A549 (cell line): ENCODE results near the gene KIF26A. TPM values are rescaled to one million over a fixed set of nuclear protein-coding genes. Genes with fewer than 3 reads are reported as not detected.

Experiments
- ATAC-seq, 2 experiments: fragments of 200-7000 bp in 1 of 2; fragments of >200 bp in 1 of 2; cut with Nextera tagmentation in 1 of 2; cut with Tn5 transposase in 1 of 2; 3 replicates each; pipeline versions ENCODE4 v1.8.0 to v1.9.1; 2018 to 2020; ENCODE audit warnings: mild to moderate bottlenecking in 1 of 2, moderate library complexity in 1 of 2
- CTCF ChIA-PET: fragments of 300-600 bp; sonication (Branson Sonifier 250); formaldehyde crosslinking; extraction: SDS; loops from one replicate; lab custom pipeline; 2021; ENCODE audit warnings: antibody characterized with exemption, inconsistent platforms; lab: Yijun Ruan, JAX
- POLR2A ChIA-PET: fragments of 350-600 bp; formaldehyde crosslinking; extraction: SDS; loops from one replicate; lab custom pipeline; 2021; ENCODE audit warnings: antibody characterized with exemption, inconsistent platforms; lab: Yijun Ruan, JAX
- DNase-seq, 2 experiments: peaks; one replicate each; pipeline versions ENCODE4 v3.0.0 to v3.0.0-alpha.2; 2011 to 2016; ENCODE audit warnings: low read depth in 1 of 2, low spot score in 1 of 2
- FAIRE-seq: peaks from 2 replicates; lab custom pipeline; 2011; peaks lifted over from hg19 to GRCh38; lab: Jason Lieb, UNC
- H3K27ac ChIP-seq, 2 experiments: fragments of >200 bp; sonication (Bioruptor Twin); formaldehyde crosslinking; 3 replicates each; pipeline ENCODE4 v1.5.1; 2016 to 2017
- H3K4me1 ChIP-seq: fragments of >200 bp; sonication (Bioruptor Twin); formaldehyde crosslinking; 3 replicates; pipeline ENCODE4 v1.6.1; 2016
- H3K4me2 ChIP-seq: fragments of >200 bp; sonication (Bioruptor Twin); formaldehyde crosslinking; 3 replicates; pipeline ENCODE4 v1.6.1; 2016
- H3K4me3 ChIP-seq: fragments of >200 bp; sonication (Bioruptor Twin); formaldehyde crosslinking; 3 replicates; pipeline ENCODE4 v1.5.1; 2016
- H3K9me3 ChIP-seq: fragments of >200 bp; sonication (Bioruptor Twin); formaldehyde crosslinking; 3 replicates; pipeline ENCODE4 v1.6.1; 2016
- ATOH8 ChIP-seq: fragments of 250-450 bp; sonication (Bioruptor Pico); IDR thresholded peaks from 2 replicates; pipeline ENCODE4 v1.5.0; 2020; ENCODE audit warnings: low read depth, mild to moderate bottlenecking, moderate library complexity
- BHLHE40 ChIP-seq: IDR thresholded peaks from 2 replicates; pipeline ENCODE4 v1.6.1; 2012; ENCODE audit warnings: low read depth, low read length, inconsistent platforms
- CEBPB ChIP-seq, 2 experiments: fragments of >200 bp in 1 of 2; sonication (Bioruptor Twin) in 1 of 2; formaldehyde crosslinking in 1 of 2; IDR thresholded peaks; 2 replicates each; pipeline ENCODE4 v1.6.1; 2012 to 2016
- CHD4 ChIP-seq: fragments of 200-600 bp; sonication (generic); IDR thresholded peaks from 2 replicates; pipeline ENCODE4 v1.6.1; 2016; ENCODE audit warnings: antibody characterized with exemption, mild to moderate bottlenecking, borderline replicate concordance
- EHMT2 ChIP-seq: fragments of 200-600 bp; sonication (generic); IDR thresholded peaks from 2 replicates; pipeline ENCODE4 v1.6.1; 2016; ENCODE audit warnings: antibody characterized with exemption, low read depth, mild to moderate bottlenecking, moderate library complexity
- ELK1 ChIP-seq: fragments of 150-350 bp; IDR thresholded peaks from 2 replicates; pipeline ENCODE4 v1.6.1; 2014; ENCODE audit warnings: low read depth, mild to moderate bottlenecking, low read length
- EP300 ChIP-seq, 2 experiments: fragments of >200 bp; sonication (Bioruptor Twin); formaldehyde crosslinking; IDR thresholded peaks; 2 replicates in 1 of 2; 3 replicates in 1 of 2; pipeline ENCODE4 v1.6.1; 2016 to 2017
- ESRRA ChIP-seq: fragments of 150-350 bp; IDR thresholded peaks from 2 replicates; pipeline ENCODE4 v1.6.1; 2014; ENCODE audit warnings: mild to moderate bottlenecking, low read length, borderline replicate concordance
- FOSB ChIP-seq: fragments of 250-450 bp; sonication (Bioruptor Pico); IDR thresholded peaks from 2 replicates; pipeline ENCODE4 v1.5.0; 2020; ENCODE audit warnings: mild to moderate bottlenecking, moderate library complexity
- FOSL2 ChIP-seq, 2 experiments: fragments of 450-650 bp in 1 of 2; fragments of >200 bp in 1 of 2; sonication (Bioruptor Twin) in 1 of 2; formaldehyde crosslinking; IDR thresholded peaks; 2 replicates each; pipeline versions ENCODE4 v1.5.0 to v1.6.1; 2016 to 2020; ENCODE audit warnings: mild to moderate bottlenecking in 1 of 2, moderate library complexity in 1 of 2
- HDAC2 ChIP-seq: fragments of 200-600 bp; sonication (generic); IDR thresholded peaks from 2 replicates; pipeline ENCODE4 v1.6.1; 2016
- HOXA7 ChIP-seq: fragments of 250-450 bp; sonication (Bioruptor Pico); IDR thresholded peaks from 2 replicates; pipeline ENCODE4 v1.5.0; 2020; ENCODE audit warnings: mild to moderate bottlenecking, moderate library complexity
- HOXB13 ChIP-seq: fragments of 250-450 bp; sonication (Bioruptor Pico); IDR thresholded peaks from 2 replicates; pipeline ENCODE4 v1.5.0; 2020; ENCODE audit warnings: low read depth, mild to moderate bottlenecking, moderate library complexity
- JUN ChIP-seq, 2 experiments: fragments of >200 bp; sonication (Bioruptor Twin); formaldehyde crosslinking; IDR thresholded peaks; 2 replicates in 1 of 2; 3 replicates in 1 of 2; pipeline ENCODE4 v1.6.1; 2016 to 2017
- JUNB ChIP-seq: fragments of >200 bp; sonication (Bioruptor Twin); formaldehyde crosslinking; IDR thresholded peaks from 2 replicates; pipeline ENCODE4 v1.6.1; 2016
- KDM1A ChIP-seq: fragments of 200-600 bp; sonication (generic); IDR thresholded peaks from 2 replicates; pipeline ENCODE4 v1.6.1; 2016; ENCODE audit warnings: low read depth, mild to moderate bottlenecking
- MAX ChIP-seq: IDR thresholded peaks from 2 replicates; pipeline ENCODE4 v1.6.1; 2012
- MAZ ChIP-seq: fragments of 150-350 bp; IDR thresholded peaks from 2 replicates; pipeline ENCODE4 v1.6.1; 2014; ENCODE audit warnings: antibody characterized with exemption, low read depth, low read length, borderline replicate concordance
- NFE2L2 ChIP-seq: fragments of 150-350 bp; conservative IDR thresholded peaks from 2 replicates; pipeline ENCODE4 v1.6.1; 2014; ENCODE audit warnings: low read length
- NPAS2 ChIP-seq: fragments of 250-450 bp; sonication (Bioruptor Pico); IDR thresholded peaks from 2 replicates; pipeline ENCODE4 v1.8.0; 2022; ENCODE audit warnings: mild to moderate bottlenecking, moderate library complexity, borderline replicate concordance
- POLR2A ChIP-seq: IDR thresholded peaks from 2 replicates; pipeline ENCODE4 v1.6.1; 2012; ENCODE audit warnings: mild to moderate bottlenecking, low read length
- RAD21 ChIP-seq, 2 experiments: fragments of >200 bp in 1 of 2; sonication (Bioruptor Twin) in 1 of 2; formaldehyde crosslinking in 1 of 2; IDR thresholded peaks in 1 of 2; conservative IDR thresholded peaks in 1 of 2; 2 replicates in 1 of 2; 3 replicates in 1 of 2; pipeline ENCODE4 v1.6.1; 2012 to 2018; ENCODE audit warnings: inconsistent platforms in 1 of 2
- RARB ChIP-seq: fragments of 250-450 bp; sonication (Bioruptor Pico); IDR thresholded peaks from 2 replicates; pipeline ENCODE4 v1.8.0; 2021; ENCODE audit warnings: mild to moderate bottlenecking, moderate library complexity
- SMC3 ChIP-seq: fragments of >200 bp; sonication (Bioruptor Twin); formaldehyde crosslinking; IDR thresholded peaks from 3 replicates; pipeline ENCODE4 v1.6.1; 2018; ENCODE audit warnings: inconsistent platforms
- TFCP2L1 ChIP-seq: fragments of 250-450 bp; sonication (Bioruptor Pico); IDR thresholded peaks from 2 replicates; pipeline ENCODE4 v1.5.0; 2021; ENCODE audit warnings: mild to moderate bottlenecking
- ZC3H11A ChIP-seq: fragments of 450-650 bp; IDR thresholded peaks from 2 replicates; pipeline ENCODE4 v1.6.1; 2014; ENCODE audit warnings: antibody characterized with exemption, mild to moderate bottlenecking
- ZFP36 ChIP-seq: fragments of 450-650 bp; IDR thresholded peaks from 2 replicates; pipeline ENCODE4 v1.6.1; 2014; ENCODE audit warnings: borderline replicate concordance; ENCODE audit not compliant: partially characterized antibody
- ZNF302 ChIP-seq: fragments of 250-450 bp; sonication (Bioruptor Pico); IDR thresholded peaks from 2 replicates; pipeline ENCODE4 v1.9.0; 2021; ENCODE audit warnings: inconsistent platforms, mild to moderate bottlenecking, moderate library complexity
- WGBS: methylation state at CpG from one replicate; pipeline ENCODE4 v1.1.6; 2017; ENCODE audit errors: missing lambda C conversion rate; 5-methylcytosine and 5-hydroxymethylcytosine counted together
- polyA plus RNA-seq, 4 experiments: library from polyadenylated mRNA; depleted of rRNA in 3 of 4; stranded (reverse); fragments of >200 nt; fragmentation: RNase III in 1 of 4; extraction: RNeasy Plus Mini Kit Qiagen cat#74134 plus additional on column Dnase treatment in 1 of 4; gene quantifications; 2 replicates in 3 of 4; 3 replicates in 1 of 4; pipeline ENCODE4 v1.2.3, GENCODE V29; 2011 to 2017

The KIF26A gene
- polyA plus RNA-seq, 2 of the 4 experiments (the other 2 are of a cell fraction) = 0.28 to 2.3 TPM

GRCh38 chr14:104143521-104144452 is 5.4 kb downstream of the KIF26A start:
- H3K4me2 ChIP-seq = no peak overlapping the region
- FAIRE-seq = no peak
- H3K27ac ChIP-seq = no peak overlapping the region
- no peak overlapping the region for H3K4me3 ChIP-seq
- peaks cover 7% of the 10 kb centered on the region; the same call in 1 of the 3 replicates for H3K4me1 ChIP-seq
- no peak for TF ChIP-seq EP300 (IDR thresholded peaks at IDR 0.05)
- TF ChIP-seq EHMT2 = no peak
- TF ChIP-seq BHLHE40 = no peak
- TF ChIP-seq TFCP2L1 (CRISPR knock-in tag) = no peak
- no peak for TF ChIP-seq MAX
- TF ChIP-seq CHD4 = no peak
- TF ChIP-seq ATOH8 (CRISPR knock-in tag) = no peak
- no peak for TF ChIP-seq POLR2A
- TF ChIP-seq RAD21 (conservative IDR thresholded peaks at IDR 0.05 in 1 of 2, IDR thresholded peaks at IDR 0.05 in 1 of 2) = no peak
- TF ChIP-seq MAZ = no peak
- TF ChIP-seq ZFP36 = no peak
- no peak for TF ChIP-seq CEBPB (IDR thresholded peaks at IDR 0.05)
- CTCF ChIA-PET = interaction anchor here (0.8 to 7.1 kb wide), 12 partner anchors 8 to 496 kb away, joined by 3 to 50 read pairs (median 4); no protein-coding TSS in a partner anchor
- POLR2A ChIA-PET = no interaction called here
- no peak for ATAC-seq
- no peaks in the 10 kb centered on the region for H3K9me3 ChIP-seq
- 71% methylated on average over 9 of the region's 26 CpGs for WGBS
- DNase-seq = no peak

- H3K27ac ChIP-seq = no peak overlapping the region
- no peak for FAIRE-seq
- TF ChIP-seq HDAC2 (no peak), ZC3H11A (no peak), KDM1A (no peak), NFE2L2 (no peak), FOSL2 (IDR thresholded peaks at IDR 0.05) (no peak), FOSL2 (CRISPR knock-in tag; IDR thresholded peaks at IDR 0.05) (no peak), ZNF302 (CRISPR knock-in tag) (no peak), EHMT2 (no peak), ZFP36 (no peak), JUN (IDR thresholded peaks at IDR 0.05) (no peak), NPAS2 (CRISPR knock-in tag) (no peak), FOSB (CRISPR knock-in tag) (no peak), JUNB (no peak), RARB (CRISPR knock-in tag) (no peak), HOXB13 (CRISPR knock-in tag) (no peak), TFCP2L1 (CRISPR knock-in tag) (no peak), HOXA7 (CRISPR knock-in tag) (no peak), ELK1 (no peak), SMC3 (no peak), BHLHE40 (no peak), ESRRA (no peak)
- TF ChIP-seq, all 56 proteins: peak for 0
- ChIA-PET POLR2A (no interaction called here), CTCF (interaction anchor here (0.6 to 7.1 kb wide), 9 partner anchors 9 to 420 kb away, joined by 3 to 50 read pairs (median 3); no protein-coding TSS in a partner anchor)
- 81% methylated on average over 4 of the region's 4 CpGs for WGBS
- Histone ChIP-seq H3K4me2 (no peak overlapping the region), H3K9me3 (no peaks in the 10 kb centered on the region), H3K4me3 (no peak overlapping the region), H3K4me1 (peaks cover 2% of the 10 kb centered on the region; the same call in 1 of the 3 replicates)
- DNase-seq = no peak
- no peak for ATAC-seq
Measured at GRCh38 chr14:104144453-104144790, 6.0 kb downstream of the KIF26A start.
